Neural crest cell (in vitro differentiated cells): ENCODE data around the gene EIF6. TPM values are rescaled to one million over a fixed set of nuclear protein-coding genes. Genes with fewer than 3 reads are reported as not detected.

Source experiments
- DNase-seq: peaks from one replicate; pipeline ENCODE4 v3.0.0; 2021; ENCODE audit warnings: low read depth, mixed read lengths, low spot score
- H3K27ac Mint-ChIP-seq: one replicate; pipeline ENCODE4 v1.8.0; 2021; ENCODE audit warnings: mild to moderate bottlenecking, mixed read lengths; ENCODE audit not compliant: unreplicated experiment
- H3K27me3 Mint-ChIP-seq: 2 replicates; pipeline ENCODE4 v1.8.0; 2021; ENCODE audit warnings: low read depth, mild to moderate bottlenecking, mixed read lengths
- H3K36me3 Mint-ChIP-seq: 2 replicates; pipeline ENCODE4 v1.8.0; 2021; ENCODE audit warnings: low read depth, mild to moderate bottlenecking, mixed read lengths
- H3K4me1 Mint-ChIP-seq: 2 replicates; pipeline ENCODE4 v1.8.0; 2021; ENCODE audit warnings: mixed read lengths
- H3K4me3 Mint-ChIP-seq: one replicate; pipeline ENCODE4 v1.8.0; 2021; ENCODE audit warnings: mild to moderate bottlenecking, mixed read lengths
- H3K9me3 Mint-ChIP-seq: 2 replicates; pipeline ENCODE4 v1.8.0; 2021; ENCODE audit warnings: mixed read lengths
- total RNA-seq: library from RNA; stranded (reverse); gene quantifications from 2 replicates; pipeline ENCODE4 v1.2.1, GENCODE V29; 2021
- TF ChIP-seq, protein P1 (sequence below): fragments of 200-600 bp; sonication (generic); conservative IDR thresholded peaks from 2 replicates; pipeline ENCODE4 v1.5.0; 2021; ENCODE audit warnings: antibody characterized with exemption, mild to moderate bottlenecking

Gene EIF6
- total RNA-seq, 1 donor from 2014 or later = 112 TPM

DNA sequence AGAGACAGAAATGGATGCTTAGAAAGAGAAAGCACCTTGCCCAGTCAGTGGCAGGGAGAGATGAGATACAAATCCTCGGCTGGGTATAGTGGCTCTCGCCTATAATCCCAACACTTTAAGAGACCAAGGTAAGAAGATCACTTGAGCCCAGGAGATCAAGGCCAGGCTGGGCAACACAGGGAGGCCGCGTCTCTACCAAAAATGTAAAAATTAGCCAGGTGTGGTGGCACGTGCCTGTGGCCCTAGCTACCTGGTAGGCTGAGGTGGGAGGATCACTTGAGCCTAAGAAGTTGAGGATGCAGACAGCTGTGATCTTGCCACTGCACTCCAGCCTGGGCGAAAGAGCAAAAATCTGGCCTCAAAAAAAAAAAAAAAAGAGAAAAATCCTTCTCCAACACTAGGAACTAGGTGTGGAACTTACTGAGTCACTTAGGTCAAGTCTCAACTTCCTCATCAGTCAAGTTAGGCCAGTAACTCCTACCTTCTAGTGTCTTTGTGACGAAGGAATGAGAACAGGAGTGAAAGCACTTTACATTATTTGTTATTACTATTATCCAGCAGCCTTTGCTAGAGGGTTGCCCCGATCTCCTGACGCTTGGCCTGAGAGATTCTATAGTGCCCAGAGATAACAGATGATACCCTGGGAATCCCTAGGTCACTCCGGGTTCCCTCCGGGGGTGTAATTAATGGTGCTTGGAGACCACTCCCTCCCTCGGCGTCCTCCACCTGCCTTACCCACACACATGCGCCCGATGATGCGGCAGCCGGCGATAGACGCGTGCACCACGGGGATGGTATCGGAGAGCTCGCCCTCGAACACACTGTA lies 918 bp downstream of the EIF6 start:
- no peaks in the 10 kb centered on the region for H3K27me3 Mint-ChIP-seq
- H3K9me3 Mint-ChIP-seq = no peaks in the 10 kb centered on the region

DNA sequence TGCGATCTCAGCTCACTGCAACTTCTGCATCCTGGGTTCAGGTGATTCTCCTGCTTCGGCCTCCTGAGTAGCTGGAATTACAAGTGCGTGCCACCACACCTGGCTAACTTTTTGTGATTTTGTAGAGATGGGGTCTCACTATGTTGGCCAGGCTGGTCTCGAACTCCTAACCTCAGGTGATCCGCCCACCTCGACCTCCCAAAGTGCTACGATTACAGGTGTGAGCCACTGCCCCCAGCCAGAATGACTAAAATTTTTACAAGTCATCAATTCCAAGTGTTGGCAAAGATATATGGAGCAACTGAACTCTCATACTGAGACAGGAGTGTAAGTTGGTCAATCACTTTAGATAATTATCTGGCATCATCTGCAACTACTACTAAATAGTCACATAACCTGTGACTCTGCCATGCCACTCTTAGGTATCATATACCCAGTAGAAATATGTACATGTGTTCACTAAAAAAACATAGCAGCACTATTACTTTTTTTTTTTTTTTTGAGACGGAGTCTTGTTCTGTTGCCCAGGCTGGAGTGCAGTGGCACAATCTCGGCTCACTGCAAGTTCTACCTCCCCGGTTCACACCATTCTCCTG lies 3.0 kb downstream of the EIF6 start:
- Mint-ChIP-seq H3K27me3 (no peaks in the 10 kb centered on the region), H3K4me1 (peaks cover 38% of the 10 kb centered on the region), H3K4me3 (peak overlapping the region; percentile 51), H3K9me3 (no peaks in the 10 kb centered on the region), H3K36me3 (peaks cover 11% of the 10 kb centered on the region), H3K27ac (no peak overlapping the region)
- TF ChIP-seq, protein P1, sequence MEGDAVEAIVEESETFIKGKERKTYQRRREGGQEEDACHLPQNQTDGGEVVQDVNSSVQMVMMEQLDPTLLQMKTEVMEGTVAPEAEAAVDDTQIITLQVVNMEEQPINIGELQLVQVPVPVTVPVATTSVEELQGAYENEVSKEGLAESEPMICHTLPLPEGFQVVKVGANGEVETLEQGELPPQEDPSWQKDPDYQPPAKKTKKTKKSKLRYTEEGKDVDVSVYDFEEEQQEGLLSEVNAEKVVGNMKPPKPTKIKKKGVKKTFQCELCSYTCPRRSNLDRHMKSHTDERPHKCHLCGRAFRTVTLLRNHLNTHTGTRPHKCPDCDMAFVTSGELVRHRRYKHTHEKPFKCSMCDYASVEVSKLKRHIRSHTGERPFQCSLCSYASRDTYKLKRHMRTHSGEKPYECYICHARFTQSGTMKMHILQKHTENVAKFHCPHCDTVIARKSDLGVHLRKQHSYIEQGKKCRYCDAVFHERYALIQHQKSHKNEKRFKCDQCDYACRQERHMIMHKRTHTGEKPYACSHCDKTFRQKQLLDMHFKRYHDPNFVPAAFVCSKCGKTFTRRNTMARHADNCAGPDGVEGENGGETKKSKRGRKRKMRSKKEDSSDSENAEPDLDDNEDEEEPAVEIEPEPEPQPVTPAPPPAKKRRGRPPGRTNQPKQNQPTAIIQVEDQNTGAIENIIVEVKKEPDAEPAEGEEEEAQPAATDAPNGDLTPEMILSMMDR = no peak
- DNase-seq = no peak

More for the DNA sequence above, 918 bp downstream of the EIF6 start:
- no peak for DNase-seq
- TF ChIP-seq, protein P1 = no peak
- Mint-ChIP-seq H3K4me1 (peaks cover 28% of the 10 kb centered on the region), H3K36me3 (peaks cover 8% of the 10 kb centered on the region), H3K4me3 (peak overlapping the region; percentile 98), H3K27ac (peak overlapping the region; percentile 84)

DNA sequence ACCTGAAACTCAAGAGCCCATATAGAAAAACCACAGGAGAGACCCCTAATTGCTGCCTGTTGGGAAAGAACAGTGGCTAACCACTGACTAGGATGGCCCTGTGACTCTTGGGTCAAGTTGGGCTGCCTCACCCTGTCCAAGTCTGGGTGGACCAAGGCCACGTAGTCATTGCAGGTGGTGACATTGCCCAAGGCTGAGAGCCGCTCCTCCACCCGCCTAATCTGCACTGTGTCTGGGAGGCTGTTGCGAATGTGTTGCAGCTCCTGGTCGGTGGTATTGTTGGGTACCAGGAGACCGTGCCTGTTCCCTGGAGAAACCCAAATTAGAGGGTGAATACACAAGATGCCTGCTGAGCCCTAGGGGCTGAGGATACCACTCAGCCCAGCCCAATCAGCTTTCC lies 4.0 kb downstream of the EIF6 start:
- H3K36me3 Mint-ChIP-seq = peaks cover 11% of the 10 kb centered on the region
- peaks cover 31% of the 10 kb centered on the region for H3K4me1 Mint-ChIP-seq
- no peaks in the 10 kb centered on the region for H3K9me3 Mint-ChIP-seq
- H3K27me3 Mint-ChIP-seq = no peaks in the 10 kb centered on the region
- DNase-seq = no peak
- TF ChIP-seq, protein P1 = no peak
- peak overlapping the region; percentile 68 for H3K4me3 Mint-ChIP-seq
- H3K27ac Mint-ChIP-seq = no peak overlapping the region

DNA sequence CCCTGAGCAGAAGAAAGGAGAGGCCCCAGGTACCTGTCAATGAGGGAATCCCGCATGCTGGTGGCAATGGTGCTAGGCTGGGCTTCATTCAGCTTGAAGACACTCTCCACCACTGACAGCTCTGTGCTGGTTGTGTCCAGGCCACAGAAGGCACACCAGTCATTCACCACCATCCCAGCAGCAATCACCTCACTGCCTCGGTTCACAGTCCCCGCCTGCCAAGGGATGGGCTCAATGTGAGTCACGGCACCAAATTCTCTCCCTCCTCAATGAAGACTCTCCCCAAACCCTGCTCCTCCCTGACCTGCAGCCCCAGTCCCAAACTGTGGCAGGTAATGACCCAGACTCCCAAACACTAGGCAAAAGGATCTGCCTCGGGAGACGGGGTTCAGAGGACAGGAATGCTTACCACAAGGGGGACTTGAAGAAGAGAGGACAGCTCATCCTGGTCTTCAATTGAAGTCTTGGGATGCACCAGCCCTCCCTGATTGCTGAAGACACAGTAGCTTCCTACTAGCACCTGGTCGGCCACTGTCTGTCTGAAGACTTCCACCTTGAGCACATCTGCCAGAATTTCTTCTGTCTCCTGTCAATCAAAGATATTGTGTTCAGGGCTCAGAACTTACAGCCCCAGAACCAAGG lies 4.9 kb downstream of the EIF6 start:
- TF ChIP-seq, protein P1 = no peak
- no peak for DNase-seq
- H3K27me3 Mint-ChIP-seq = no peaks in the 10 kb centered on the region
- no peak overlapping the region for H3K27ac Mint-ChIP-seq
- H3K9me3 Mint-ChIP-seq = no peaks in the 10 kb centered on the region
- peak overlapping the region; percentile 68 for H3K4me3 Mint-ChIP-seq
- H3K4me1 Mint-ChIP-seq = peaks cover 24% of the 10 kb centered on the region
- H3K36me3 Mint-ChIP-seq = peaks cover 11% of the 10 kb centered on the region

DNA sequence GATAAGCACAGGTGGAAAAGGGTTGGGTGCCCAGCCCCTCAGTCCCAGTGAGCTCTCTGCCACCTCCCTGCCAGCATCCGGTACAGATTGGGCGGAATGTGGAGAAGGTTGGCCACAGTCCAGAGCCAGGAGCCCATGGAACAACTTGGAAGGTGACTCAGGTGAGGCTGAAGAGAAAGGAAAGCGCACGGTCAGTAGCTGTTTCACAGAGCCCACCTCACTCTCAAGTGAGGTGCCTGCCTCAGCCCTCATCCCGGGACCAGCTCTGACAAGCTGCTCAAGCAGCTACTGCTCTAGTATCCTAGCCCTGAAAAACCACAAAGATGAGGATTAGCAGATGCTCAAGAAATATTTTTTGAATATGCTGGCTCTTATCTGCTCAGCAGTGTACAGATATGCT lies 5.5 kb downstream of the EIF6 start:
- H3K27ac Mint-ChIP-seq = no peak overlapping the region
- TF ChIP-seq, protein P1 = no peak
- H3K36me3 Mint-ChIP-seq = peaks cover 11% of the 10 kb centered on the region
- H3K4me3 Mint-ChIP-seq = peak overlapping the region; percentile 68
- DNase-seq = no peak
- H3K9me3 Mint-ChIP-seq = no peaks in the 10 kb centered on the region
- H3K27me3 Mint-ChIP-seq = no peaks in the 10 kb centered on the region
- H3K4me1 Mint-ChIP-seq = peaks cover 23% of the 10 kb centered on the region
